ENCODE results near the gene DDAH2.

Gene DDAH2

DNA sequence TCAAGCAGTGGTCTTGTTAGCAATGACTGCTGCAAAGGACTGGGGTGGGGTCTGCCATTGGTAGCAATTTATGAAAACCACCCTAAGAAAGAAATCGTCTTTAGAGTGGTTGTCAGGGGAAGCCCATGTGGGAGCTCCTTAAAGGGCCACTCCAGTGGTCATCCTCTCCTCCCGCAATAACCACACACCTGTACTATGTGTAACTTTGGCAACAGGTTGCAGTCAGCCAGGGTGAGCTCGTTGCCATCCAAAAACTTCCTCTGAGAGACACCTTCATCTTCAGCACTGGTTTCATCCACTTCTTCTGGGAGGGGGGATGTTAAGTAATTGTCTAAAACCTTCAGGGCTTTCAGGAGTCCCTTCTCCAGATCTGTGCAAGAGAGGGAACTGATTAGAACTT, 2.9 kb upstream of the DDAH2 start:
- DNase-seq (ENCODE audit: low read depth), result no peak

- DNase-seq (ENCODE audit: low read depth), result no peak
Observed at GRCh38 chr6:31730631-31731086, 1.6 kb upstream of the DDAH2 start.

DNA sequence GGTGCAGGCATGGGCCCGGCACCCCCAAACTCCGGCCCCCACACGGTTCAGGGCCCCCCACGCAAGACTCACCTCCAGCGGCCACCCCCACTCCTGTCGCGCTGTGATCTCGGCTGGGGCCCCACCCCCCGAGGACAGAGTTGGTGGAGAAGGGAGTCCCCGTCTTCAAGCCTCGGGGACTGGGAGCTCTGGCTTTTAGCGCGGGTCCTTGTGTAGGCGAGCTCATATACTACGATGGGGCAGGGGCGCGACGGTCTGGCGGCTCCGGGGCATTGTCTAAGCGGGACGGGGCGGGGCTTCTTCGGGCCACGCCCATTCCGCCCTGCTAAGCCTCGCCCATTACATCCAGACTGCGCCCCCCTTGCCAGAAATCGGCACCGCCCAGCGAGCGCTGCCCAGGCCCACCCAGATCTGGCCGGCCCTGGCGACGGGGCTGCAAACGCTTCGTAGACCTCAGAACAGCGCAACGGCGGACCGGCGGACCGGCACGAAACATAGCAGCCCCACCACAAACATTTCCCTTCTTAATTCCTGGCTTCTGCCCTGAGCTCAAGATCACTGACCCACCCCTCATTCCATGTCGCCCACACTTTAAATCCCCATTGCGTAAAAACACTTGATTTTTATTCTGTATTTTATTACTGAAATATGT, 1.0 kb upstream of the DDAH2 start:
- DNase-seq (ENCODE audit: low read depth), result no peak

- DNase-seq (ENCODE audit: low read depth), result peak; percentile 46
Observed at GRCh38 chr6:31729515-31729978, 448 bp upstream of the DDAH2 start.

- DNase-seq (ENCODE audit: low read depth), result no peak
Observed at GRCh38 chr6:31727717-31728671, 1.1 kb downstream of the DDAH2 start.

DNA sequence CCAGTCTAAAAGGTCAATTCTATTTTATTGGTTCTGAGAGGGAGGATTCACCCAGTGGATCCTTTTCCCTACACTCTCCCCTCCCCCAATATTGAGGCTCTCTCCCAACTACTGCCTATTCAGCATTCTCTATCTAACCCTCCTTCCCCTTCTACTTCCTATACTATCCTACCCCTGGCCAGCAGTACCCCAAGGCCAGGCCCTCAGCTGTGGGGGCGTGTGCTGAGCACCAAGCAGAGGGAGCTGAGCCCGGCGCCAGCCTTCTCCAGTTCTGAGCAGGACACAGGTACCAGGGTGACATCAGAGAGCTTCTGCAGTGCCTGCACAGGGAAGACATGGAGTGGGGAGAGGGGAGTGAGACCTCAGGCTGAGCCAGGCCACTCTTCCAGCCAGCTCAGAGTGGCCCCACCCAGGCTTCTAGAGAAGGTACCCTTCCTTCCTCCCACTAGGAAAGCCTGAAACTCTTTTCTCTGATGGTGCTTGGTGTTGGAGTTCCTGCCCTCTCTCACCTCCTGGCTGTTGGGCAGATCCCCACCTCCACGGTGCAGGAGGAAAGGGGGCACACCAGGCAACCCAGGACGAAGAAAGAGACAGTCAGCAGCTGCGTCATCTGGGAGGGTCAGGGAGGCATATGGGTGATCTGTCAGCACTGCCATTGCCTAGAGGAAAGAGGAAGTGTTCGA, 1.9 kb downstream of the DDAH2 start:
- no peak for DNase-seq (ENCODE audit: low read depth)

- DNase-seq (ENCODE audit: low read depth), result no peak
Observed at GRCh38 chr6:31725502-31726350, 3.4 kb downstream of the DDAH2 start.

- no peak for DNase-seq (ENCODE audit: low read depth)
Observed at GRCh38 chr6:31723980-31724691, 5.0 kb downstream of the DDAH2 start.

DNA sequence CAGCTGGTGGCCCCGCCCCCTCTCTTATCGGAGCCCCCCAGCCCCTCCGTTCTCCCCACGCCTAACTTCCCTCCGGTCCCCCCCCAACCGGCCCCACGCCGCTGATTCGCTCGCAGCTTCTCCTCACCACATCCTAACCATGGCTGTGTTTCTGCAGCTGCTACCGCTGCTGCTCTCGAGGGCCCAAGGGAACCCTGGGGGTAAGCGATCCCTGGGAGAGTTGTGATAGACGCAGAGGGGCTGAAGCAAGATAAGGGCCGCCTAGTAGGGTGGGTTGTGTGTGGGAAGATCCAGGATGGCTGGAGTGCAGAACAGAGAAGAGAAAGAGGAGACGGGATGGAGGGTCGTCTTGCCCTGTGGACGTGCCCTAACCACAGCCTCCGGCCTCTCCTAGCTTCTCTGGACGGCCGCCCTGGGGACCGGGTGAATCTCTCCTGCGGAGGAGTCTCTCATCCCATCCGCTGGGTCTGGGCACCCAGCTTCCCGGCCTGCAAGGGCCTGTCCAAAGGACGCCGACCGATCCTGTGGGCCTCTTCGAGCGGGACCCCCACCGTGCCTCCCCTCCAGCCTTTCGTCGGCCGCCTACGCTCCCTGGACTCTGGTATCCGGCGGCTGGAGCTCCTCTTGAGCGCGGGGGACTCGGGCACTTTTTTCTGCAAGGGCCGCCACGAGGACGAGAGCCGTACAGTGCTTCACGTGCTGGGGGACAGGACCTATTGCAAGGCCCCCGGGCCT, 5.7 kb downstream of the DDAH2 start, which contains the start of gene MPIG6B:
Gene MPIG6B, plus strand, starts transcription at position 129 of the 735 bp plus-strand sequence. Its CDS starts 11 bp downstream, at position 140.
- DNase-seq (ENCODE audit: low read depth), result no peak

DNA sequence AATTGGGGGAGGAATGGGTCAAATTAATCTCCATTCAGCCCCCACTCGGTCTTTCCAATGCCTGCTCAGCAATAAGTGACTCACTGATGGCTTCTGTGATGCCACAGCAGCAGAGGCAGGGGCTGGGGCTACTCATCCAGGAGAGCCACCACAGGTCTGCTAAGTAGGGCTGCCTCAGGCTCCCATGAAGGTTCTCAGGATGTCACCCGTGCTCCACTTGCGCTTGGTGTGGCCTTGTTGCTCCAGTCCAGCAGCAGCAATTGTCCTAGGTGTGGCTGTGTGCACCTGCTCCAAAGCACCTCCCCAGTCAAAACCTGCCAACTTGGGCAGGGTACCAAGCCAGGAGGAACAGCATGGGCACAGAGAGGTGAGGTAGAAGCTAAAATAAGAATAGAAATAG, 6.9 kb downstream of the DDAH2 start:
- no peak for DNase-seq (ENCODE audit: low read depth)

GRCh38 chr6:31721351-31722020, 7.6 kb downstream of the DDAH2 start, which contains the start of gene LY6G6C:
Gene LY6G6C, minus strand, starts transcription at chr6:31721746. Its CDS starts 67 bp downstream, at chr6:31721679.
- DNase-seq (ENCODE audit: low read depth), result no peak

- DNase-seq (ENCODE audit: low read depth), result no peak
Observed at GRCh38 chr6:31720196-31720770, 8.8 kb downstream of the DDAH2 start.

DNA sequence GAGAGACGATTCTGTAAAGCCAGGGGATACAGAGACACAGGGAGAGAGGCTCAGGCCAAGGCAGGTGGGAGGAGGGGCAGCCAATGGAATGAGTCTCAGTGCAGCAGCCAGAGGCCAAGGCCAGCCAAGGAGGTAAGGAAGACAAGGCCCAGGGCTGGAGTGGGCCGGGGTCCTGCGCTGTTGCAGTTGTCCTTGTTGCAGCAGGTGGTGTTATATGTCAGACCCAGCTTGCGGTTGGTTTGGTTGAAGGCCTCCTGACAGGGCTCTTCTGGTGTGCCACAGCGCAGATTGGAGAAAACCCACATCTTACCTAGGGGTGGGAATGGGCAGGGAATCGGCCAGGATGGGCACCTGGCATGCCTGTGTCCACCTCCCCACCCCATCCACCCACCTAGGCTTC, 10.1 kb downstream of the DDAH2 start:
- no peak for DNase-seq (ENCODE audit: low read depth)

GRCh38 chr6:31718265-31718664, 10.8 kb downstream of the DDAH2 start:
- DNase-seq (ENCODE audit: low read depth), result no peak

- DNase-seq (ENCODE audit: low read depth), result no peak
Observed at GRCh38 chr6:31717499-31718222, 11.4 kb downstream of the DDAH2 start.

DNA sequence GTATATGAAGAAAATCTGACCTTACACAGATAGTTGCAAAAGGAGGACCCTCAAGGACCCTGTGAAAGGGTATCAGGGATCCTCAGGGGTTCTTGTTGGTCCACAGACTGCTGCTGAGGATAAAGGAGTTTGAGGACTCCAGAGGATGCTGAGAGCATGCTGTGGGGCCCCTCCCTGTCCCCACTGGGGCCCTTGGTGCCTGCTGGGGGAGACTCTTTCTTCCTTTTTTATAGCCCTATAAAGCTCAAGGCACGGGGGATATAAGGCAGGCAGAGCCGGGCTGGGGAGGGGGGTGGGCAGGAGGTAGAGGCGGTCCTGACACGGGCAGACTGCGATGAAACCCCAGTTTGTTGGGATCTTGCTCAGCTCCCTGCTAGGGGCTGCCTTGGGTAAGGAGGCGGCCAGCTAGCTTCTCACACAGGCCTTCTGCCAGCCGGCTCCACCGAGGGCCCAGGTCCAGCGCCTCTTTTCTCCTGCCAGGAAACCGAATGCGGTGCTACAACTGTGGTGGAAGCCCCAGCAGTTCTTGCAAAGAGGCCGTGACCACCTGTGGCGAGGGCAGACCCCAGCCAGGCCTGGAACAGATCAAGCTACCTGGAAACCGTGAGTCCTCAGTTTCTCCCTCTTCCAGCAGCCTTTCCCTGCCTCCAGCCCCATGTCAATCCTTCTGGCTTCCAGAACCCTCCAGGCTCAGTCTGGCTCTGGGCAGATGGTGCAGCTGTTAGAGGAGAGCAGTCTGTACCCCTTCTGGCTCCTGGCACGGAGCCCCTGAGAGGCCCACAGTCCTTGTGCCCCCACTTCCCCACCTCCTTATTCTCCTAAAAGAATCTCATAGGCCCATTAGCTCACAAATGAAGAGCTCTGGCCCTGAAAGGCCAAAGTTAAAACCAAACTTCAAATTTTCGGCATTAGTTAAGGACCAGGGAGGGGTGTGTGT, 13.8 kb downstream of the DDAH2 start, which contains the start of gene LY6G6D:
Gene LY6G6D, plus strand, starts transcription at position 327 of the 937 bp plus-strand sequence. Its CDS starts 8 bp downstream, at position 335.
- no peak for DNase-seq (ENCODE audit: low read depth)
